Tibial nerve (tissue), 4 donors: ENCODE results near the gene MSI2. TPM values are rescaled to one million over a fixed set of nuclear protein-coding genes. Genes with fewer than 3 reads are reported as not detected.

ENCODE experiments used
- DNase-seq, 2 donors: peaks; one replicate each; pipeline ENCODE4 v3.0.0-alpha.2; 2019; ENCODE audit warnings: low spot score in 2 of 2
- H3K27ac ChIP-seq, 4 donors: fragments of 200-600 bp; sonication (generic) in 3 of 4; one replicate each; pipeline ENCODE4 v1.5.1; 2017 to 2019; ENCODE audit warnings: mild to moderate bottlenecking in 1 of 4
- H3K27me3 ChIP-seq, 2 donors: fragments of 200-600 bp; sonication (generic) in 1 of 2; one replicate each; pipeline versions ENCODE4 v1.5.1 to v1.6.0; 2017 to 2019
- H3K36me3 ChIP-seq, 3 donors: fragments of 200-600 bp; sonication (generic); one replicate each; pipeline ENCODE4 v1.5.1; 2018 to 2019
- H3K4me1 ChIP-seq, 4 donors: fragments of 200-600 bp; sonication (generic) in 3 of 4; one replicate each; pipeline ENCODE4 v1.5.1; 2017 to 2019
- H3K4me3 ChIP-seq, 4 donors: fragments of 200-600 bp; sonication (generic) in 3 of 4; one replicate each; pipeline ENCODE4 v1.5.1; 2017 to 2019; ENCODE audit warnings: mild to moderate bottlenecking in 1 of 4, moderate library complexity in 1 of 4
- H3K9me3 ChIP-seq, 4 donors: fragments of 200-600 bp; sonication (generic) in 3 of 4; one replicate each; pipeline ENCODE4 v1.5.1; 2017 to 2019
- CTCF ChIP-seq, 5 experiments: fragments of 200-600 bp in 3 of 5; fragments of 450-650 bp in 2 of 5; sonication (generic) in 3 of 5; IDR thresholded peaks; one replicate each; pipeline ENCODE4 v1.5.1; 2016 to 2019; ENCODE audit warnings: antibody characterized with exemption in 5 of 5, mild to moderate bottlenecking in 3 of 5, moderate library complexity in 2 of 5
- EP300 ChIP-seq, 2 donors: sonication (generic); formaldehyde crosslinking; IDR thresholded peaks; one replicate each; pipeline ENCODE4 v1.6.1; 2017; ENCODE audit warnings: antibody characterized with exemption in 2 of 2, mild to moderate bottlenecking in 1 of 2
- POLR2A ChIP-seq, 2 donors: fragments of 450-650 bp; IDR thresholded peaks; one replicate each; pipeline ENCODE4 v1.6.1; 2017; ENCODE audit warnings: antibody characterized with exemption in 2 of 2, mild to moderate bottlenecking in 2 of 2, moderate library complexity in 2 of 2
- WGBS, 2 donors: methylation state at CpG; one replicate each; pipeline ENCODE4 v1.1.5; 2018; 5-methylcytosine and 5-hydroxymethylcytosine counted together
- total RNA-seq, 4 donors: library from RNA; depleted of rRNA; stranded (reverse); fragments of >200 nt; gene quantifications; one replicate each; pipeline ENCODE4 v1.1.0, GENCODE V29; 2016

MSI2 gene
- total RNA-seq, 4 donors from 2014 or later: 11.5 to 18.3 (median 14.2) TPM

GRCh38 chr17:57308543-57309186 is 52.3 kb downstream of the MSI2 start:
- Histone ChIP-seq H3K36me3 (no peaks in the 10 kb centered on the region), H3K27ac (no peak overlapping the region), H3K4me1 (no peaks in the 10 kb centered on the region), H3K4me3 (no peak overlapping the region), H3K9me3 (no peaks in the 10 kb centered on the region), H3K27me3 (no peaks in the 10 kb centered on the region)
- no peak for DNase-seq
- WGBS, 2 donors: 74 to 77% methylated on average over 5 of the region's 5 CpGs
- no peak for TF ChIP-seq EP300 (IDR thresholded peaks at IDR 0.05)

- no peak overlapping the region for H3K27ac ChIP-seq
- H3K9me3 ChIP-seq: no peaks in the 10 kb centered on the region
- H3K4me1 ChIP-seq: no peaks in the 10 kb centered on the region
- whole genome bisulfite sequencing, 2 donors: 85 to 86% methylated on average over 7 of the region's 7 CpGs
- TF ChIP-seq POLR2A (IDR thresholded peaks at IDR 0.05) (no peak), EP300 (IDR thresholded peaks at IDR 0.05) (no peak), CTCF (IDR thresholded peaks at IDR 0.05) (no peak)
- no peaks in the 10 kb centered on the region for H3K27me3 ChIP-seq
- no peaks in the 10 kb centered on the region for H3K36me3 ChIP-seq
- H3K4me3 ChIP-seq: no peak overlapping the region
- no peak for DNase-seq
Observed at GRCh38 chr17:57309479-57309878, 53.2 kb downstream of the MSI2 start.

GRCh38 chr17:57311281-57312216 is 55.2 kb downstream of the MSI2 start:
- TF ChIP-seq POLR2A (IDR thresholded peaks at IDR 0.05) (no peak), CTCF (IDR thresholded peaks at IDR 0.05) (no peak), EP300 (IDR thresholded peaks at IDR 0.05) (no peak)
- no peaks in the 10 kb centered on the region for H3K36me3 ChIP-seq
- H3K9me3 ChIP-seq: no peaks in the 10 kb centered on the region
- no peak overlapping the region for H3K27ac ChIP-seq
- no peak overlapping the region for H3K4me3 ChIP-seq
- no peak for DNase-seq
- no peaks in the 10 kb centered on the region for H3K27me3 ChIP-seq
- 88% methylated on average over 10 of the region's 10 CpGs for WGBS, 2 donors
- H3K4me1 ChIP-seq: no peaks in the 10 kb centered on the region

GRCh38 chr17:57312242-57312641 is 55.9 kb downstream of the MSI2 start:
- 12 to 34% methylated on average over 2 of the region's 2 CpGs for WGBS, 2 donors

More at GRCh38 chr17:57312242-57312641, 55.9 kb downstream of the MSI2 start:
- Histone ChIP-seq H3K27ac (no peak overlapping the region), H3K36me3 (no peaks in the 10 kb centered on the region), H3K27me3 (no peaks in the 10 kb centered on the region), H3K4me1 (no peaks in the 10 kb centered on the region), H3K4me3 (no peak overlapping the region), H3K9me3 (no peaks in the 10 kb centered on the region)
- no peak for DNase-seq
- TF ChIP-seq CTCF (IDR thresholded peaks at IDR 0.05) (no peak), EP300 (IDR thresholded peaks at IDR 0.05) (no peak), POLR2A (IDR thresholded peaks at IDR 0.05) (no peak)
